IMR-90 (cell line): Measurements from ENCODE around the gene KCNF1.

Source experiments
- BHLHE40 ChIP-seq: fragments of 150-350 bp; IDR thresholded peaks from 2 replicates; pipeline ENCODE4 v1.6.1; 2016; ENCODE audit warnings: mild to moderate bottlenecking, low read depth, low read length
- CEBPB ChIP-seq: IDR thresholded peaks from 2 replicates; pipeline ENCODE4 v1.6.1; 2012; ENCODE audit warnings: low read depth, low read length, improper control_type of control experiment
- CHD1 ChIP-seq: IDR thresholded peaks from 2 replicates; pipeline ENCODE4 v1.6.1; 2012; ENCODE audit warnings: low read depth, low read length, improper control_type of control experiment
- CTCF ChIP-seq: conservative IDR thresholded peaks from 2 replicates; pipeline ENCODE4 v1.5.1; 2012; ENCODE audit warnings: mild to moderate bottlenecking, low read depth, low read length, improper control_type of control experiment
- ELK1 ChIP-seq: fragments of 150-350 bp; IDR thresholded peaks from 2 replicates; pipeline ENCODE4 v1.6.1; 2016; ENCODE audit warnings: low read depth, mild to moderate bottlenecking, low read length, moderate library complexity, borderline replicate concordance
- FOS ChIP-seq: fragments of 150-350 bp; IDR thresholded peaks from 2 replicates; pipeline ENCODE4 v1.6.1; 2016; ENCODE audit warnings: low read depth, low read length
- MAFK ChIP-seq: IDR thresholded peaks from 2 replicates; pipeline ENCODE4 v1.6.1; 2012; ENCODE audit warnings: low read depth, low read length, improper control_type of control experiment
- MAZ ChIP-seq: IDR thresholded peaks from 2 replicates; pipeline ENCODE4 v1.6.1; 2012; ENCODE audit warnings: low read depth, mild to moderate bottlenecking, low read length, improper control_type of control experiment, moderate library complexity, borderline replicate concordance
- NFE2L2 ChIP-seq: fragments of 150-350 bp; IDR thresholded peaks from 2 replicates; pipeline ENCODE4 v1.6.1; 2016; ENCODE audit warnings: low read depth, mild to moderate bottlenecking, low read length
- POLR2A ChIP-seq: IDR thresholded peaks from 2 replicates; pipeline ENCODE4 v1.6.1; 2012; ENCODE audit warnings: mild to moderate bottlenecking, low read depth, low read length
- RAD21 ChIP-seq: IDR thresholded peaks from 2 replicates; pipeline ENCODE4 v1.6.1; 2012; ENCODE audit warnings: low read length, improper control_type of control experiment
- RFX5 ChIP-seq: IDR thresholded peaks from 2 replicates; pipeline ENCODE4 v1.8.0; 2012; ENCODE audit warnings: low read depth, mild to moderate bottlenecking, low read length, moderate library complexity

GRCh38 chr2:10873790-10874437 is 37.8 kb upstream of the KCNF1 start:
- TF ChIP-seq CTCF (no peak), POLR2A (no peak), NFE2L2 (no peak), MAFK (no peak), RAD21 (no peak), FOS (no peak), CEBPB (no peak), RFX5 (no peak), MAZ (no peak), ELK1 (no peak), BHLHE40 (no peak), CHD1 (no peak)
